Activated CD8-positive, alpha-beta memory T cell treated with anti-CD3 and anti-CD28 coated beads, Interleukin-2, amount 10 ng/mL, durations not matched to agents 7 days and 5 days (primary cell): Measurements from ENCODE around the gene SLC7A7. TPM values are rescaled to one million over a fixed set of nuclear protein-coding genes. Genes with fewer than 3 reads are reported as not detected.
"Not testable (repeated sequence)": the region's sequence is repeated elsewhere in the genome, so short reads cannot be mapped to it uniquely, and the experiment has no call there.

Experiments used
- ATAC-seq: fragments of 150-1000 bp; cut with Tn5 transposase; one replicate; pipeline ENCODE4 v1.10.0; 2021; ENCODE audit warnings: moderate library complexity
- CTCF ChIA-PET: fragments of 350-600 bp; sonication (Branson Sonifier 250); formaldehyde crosslinking; loops from one replicate; lab custom pipeline; 2021; ENCODE audit warnings: antibody characterized with exemption; lab: Charles Lee
- DNase-seq: peaks from one replicate; pipeline ENCODE4 v3.0.0-alpha.2; 2020
- H3K27ac Mint-ChIP-seq: one replicate; pipeline ENCODE4 v1.8.0; 2021; ENCODE audit warnings: mild to moderate bottlenecking, mixed read lengths
- H3K27me3 Mint-ChIP-seq: one replicate; pipeline ENCODE4 v1.8.0; 2021; ENCODE audit warnings: mixed read lengths
- H3K36me3 Mint-ChIP-seq: one replicate; pipeline ENCODE4 v1.8.0; 2021; ENCODE audit warnings: mild to moderate bottlenecking, mixed read lengths
- H3K4me1 Mint-ChIP-seq: one replicate; pipeline ENCODE4 v1.8.0; 2021; ENCODE audit warnings: mixed read lengths
- H3K4me3 Mint-ChIP-seq: one replicate; pipeline ENCODE4 v1.8.0; 2021; ENCODE audit warnings: mild to moderate bottlenecking, moderate library complexity, mixed read lengths
- H3K9me3 Mint-ChIP-seq: one replicate; pipeline ENCODE4 v1.8.0; 2022; ENCODE audit warnings: low read depth, mixed read lengths
- total RNA-seq, 2 experiments: library from RNA; stranded (reverse); gene quantifications; one replicate each; pipeline ENCODE4 v1.2.3, GENCODE V29; 2021

SLC7A7 gene
- total RNA-seq, 2 experiments from 2014 or later: 0.16 to 0.58 TPM

DNA sequence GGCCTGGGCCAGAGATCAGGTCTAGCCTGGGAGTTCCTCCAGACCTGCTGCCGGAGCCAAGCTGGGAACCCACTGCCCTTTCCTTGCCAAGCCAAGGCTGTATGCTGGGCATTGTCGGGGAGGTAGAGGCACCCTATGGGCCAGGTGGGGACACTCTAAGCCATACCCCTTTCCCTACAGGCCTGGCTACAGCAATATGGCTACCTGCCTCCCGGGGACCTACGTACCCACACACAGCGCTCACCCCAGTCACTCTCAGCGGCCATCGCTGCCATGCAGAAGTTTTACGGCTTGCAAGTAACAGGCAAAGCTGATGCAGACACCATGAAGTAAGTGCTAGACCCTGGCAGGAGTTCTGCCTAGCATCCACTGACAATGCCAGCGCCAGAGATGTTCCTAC lies 26.1 kb upstream of the SLC7A7 start:
- Mint-ChIP-seq H3K9me3 (no peaks in the 10 kb centered on the region), H3K4me3 (no peak overlapping the region), H3K36me3 (no peaks in the 10 kb centered on the region), H3K27ac (no peak overlapping the region), H3K4me1 (peaks cover 12% of the 10 kb centered on the region), H3K27me3 (peaks cover 15% of the 10 kb centered on the region)
- DNase-seq (no peak), ATAC-seq (no peak)
- CTCF ChIA-PET: interaction anchor here (0.9 kb wide), 1 partner anchor 11 kb away, joined by 3 read pairs; no protein-coding TSS in a partner anchor

DNA sequence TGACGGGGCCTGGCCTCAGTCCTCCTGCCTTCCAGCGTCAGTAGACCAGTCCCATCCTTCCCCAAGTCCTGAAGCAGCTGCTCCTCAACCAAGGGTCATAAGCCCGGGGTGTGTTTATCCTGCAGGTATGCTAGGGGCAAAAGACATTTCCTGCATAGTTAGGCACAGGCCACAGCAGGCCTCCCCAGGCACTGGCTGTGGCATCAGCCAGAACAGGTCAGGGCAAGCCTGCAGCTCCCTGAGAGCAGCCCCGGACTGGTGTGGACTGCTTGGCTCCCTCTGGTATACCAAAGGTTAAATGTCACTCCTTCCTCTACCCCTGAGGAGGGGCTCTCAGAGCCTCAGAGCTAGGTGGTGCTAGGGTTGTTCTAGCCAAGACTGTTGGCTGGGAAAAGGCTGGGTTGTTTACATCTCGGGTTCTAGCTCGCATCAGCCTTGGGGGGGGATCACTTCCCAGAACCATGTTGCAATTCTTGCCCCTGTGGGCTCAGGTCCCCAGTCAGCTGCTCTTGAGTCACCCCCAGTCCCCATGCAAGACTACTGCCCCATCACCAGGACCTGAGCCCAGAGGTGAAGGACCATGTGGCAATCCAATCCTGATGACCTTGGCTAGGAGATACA lies 24.0 kb upstream of the SLC7A7 start:
- Mint-ChIP-seq H3K4me3 (no peak overlapping the region), H3K27ac (no peak overlapping the region), H3K9me3 (no peaks in the 10 kb centered on the region), H3K4me1 (peaks cover 12% of the 10 kb centered on the region), H3K27me3 (peaks cover 16% of the 10 kb centered on the region), H3K36me3 (peaks cover 11% of the 10 kb centered on the region)
- ATAC-seq: no peak
- CTCF ChIA-PET: interaction anchor here (1.0 to 4.3 kb wide), 5 partner anchors 9 to 269 kb away, joined by 4 to 26 read pairs (median 6); partner anchors contain the start of gene MRPL52
- DNase-seq: no peak

DNA sequence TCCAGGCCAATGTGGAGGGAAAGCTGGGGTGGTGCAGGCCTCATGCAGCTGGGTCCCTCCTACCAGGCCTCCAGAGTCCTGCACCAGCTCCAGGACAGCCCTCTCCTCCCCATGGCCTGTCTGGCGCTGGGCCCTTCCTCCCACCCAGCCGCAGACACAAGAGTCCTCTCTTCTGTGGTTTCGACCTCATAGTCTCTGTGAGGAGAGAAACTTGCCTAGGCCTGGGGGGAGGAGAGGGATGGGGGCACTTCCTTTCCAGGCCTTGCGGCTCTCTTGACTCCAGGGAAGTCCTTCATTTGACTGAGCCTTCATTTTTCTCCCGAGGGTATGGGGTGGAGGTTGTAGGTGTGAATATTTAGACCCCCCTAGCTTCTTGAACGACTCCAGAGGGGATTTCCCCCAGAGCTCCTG lies 23.4 kb upstream of the SLC7A7 start:
- Mint-ChIP-seq H3K36me3 (peaks cover 12% of the 10 kb centered on the region), H3K4me1 (peaks cover 12% of the 10 kb centered on the region), H3K27me3 (peaks cover 16% of the 10 kb centered on the region), H3K27ac (no peak overlapping the region), H3K9me3 (no peaks in the 10 kb centered on the region), H3K4me3 (no peak overlapping the region)
- DNase-seq (no peak), ATAC-seq (no peak)
- CTCF ChIA-PET: interaction anchor here (1.0 to 4.3 kb wide), 5 partner anchors 8 to 268 kb away, joined by 4 to 26 read pairs (median 6); partner anchors contain the start of gene MRPL52

DNA sequence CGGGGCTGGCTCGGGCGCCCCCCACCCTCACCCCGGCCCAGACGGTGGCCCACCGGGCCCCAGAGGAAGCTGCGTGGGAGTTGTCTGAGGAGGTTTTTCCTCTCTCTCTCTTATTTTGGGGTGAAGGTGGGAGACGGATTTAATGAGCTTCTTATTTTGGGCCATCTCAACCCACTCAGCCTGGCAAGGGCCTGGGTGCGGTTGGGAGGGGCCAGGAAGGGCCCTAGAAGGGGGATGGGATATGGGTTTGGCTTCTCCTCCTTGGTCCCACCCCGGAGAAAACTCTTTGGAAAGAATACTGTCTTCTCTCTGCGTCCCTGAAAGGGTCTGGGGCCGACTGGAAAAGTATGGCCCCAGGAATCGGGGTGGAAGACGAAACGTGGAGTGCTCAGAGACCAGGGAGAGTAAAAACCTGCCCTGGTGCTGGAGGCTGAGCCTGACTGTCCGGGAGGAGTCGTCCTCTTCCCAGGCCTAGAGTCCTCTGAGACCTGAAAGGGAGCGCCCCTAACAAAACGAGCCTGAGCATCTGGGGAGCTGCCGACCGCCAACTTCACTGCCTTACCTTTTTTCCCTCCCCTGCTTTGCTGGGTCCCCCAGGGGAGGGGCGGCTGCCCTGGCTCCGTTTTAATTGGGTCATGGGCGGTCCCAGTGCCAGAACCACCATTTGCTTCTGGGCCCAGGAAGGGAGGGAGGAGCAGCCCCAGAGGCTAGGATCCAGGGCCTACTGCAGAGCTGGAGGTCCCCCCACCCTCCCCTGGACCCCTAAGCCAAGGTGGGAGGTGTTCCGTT lies 22.7 kb upstream of the SLC7A7 start:
- Mint-ChIP-seq H3K9me3 (no peaks in the 10 kb centered on the region), H3K36me3 (peaks cover 16% of the 10 kb centered on the region), H3K27ac (no peak overlapping the region), H3K27me3 (peaks cover 16% of the 10 kb centered on the region), H3K4me1 (peaks cover 12% of the 10 kb centered on the region), H3K4me3 (no peak overlapping the region)
- no peak for ATAC-seq
- CTCF ChIA-PET: interaction anchor here (0.6 to 4.3 kb wide), 10 partner anchors 8 to 849 kb away, joined by 3 to 26 read pairs (median 4); partner anchors contain the start of gene MRPL52
- no peak for DNase-seq

DNA sequence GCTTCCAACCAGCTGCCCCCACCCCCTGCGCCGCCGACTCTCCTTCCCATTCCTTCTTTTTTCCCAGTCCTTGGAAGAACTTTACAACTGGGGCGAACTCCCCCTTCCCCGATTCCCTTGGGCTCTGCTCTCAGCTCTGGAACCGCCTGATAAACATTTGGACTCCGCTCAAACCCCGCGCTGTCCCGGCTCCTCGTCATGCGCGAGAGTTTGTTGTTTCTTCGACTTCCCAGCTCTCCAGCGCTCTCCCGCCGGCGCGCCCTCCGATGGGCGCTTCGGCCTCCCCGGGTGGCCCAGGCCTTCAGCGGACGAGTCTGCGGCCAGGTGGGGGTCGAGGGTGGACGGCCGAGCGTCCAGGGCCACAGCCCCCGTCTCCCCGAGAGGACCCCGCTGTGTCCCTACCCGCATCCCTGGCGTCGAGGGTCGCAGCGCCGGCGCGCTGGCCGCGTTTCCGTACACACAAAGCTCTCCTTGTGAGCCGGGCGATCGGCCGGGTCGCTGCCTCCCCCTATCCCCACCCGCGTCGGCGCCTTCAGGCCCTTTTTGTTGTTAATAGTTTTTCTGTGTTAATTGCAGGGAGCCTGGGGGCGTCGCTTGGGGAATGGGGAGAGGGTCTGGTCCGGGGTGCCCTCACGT lies 22.0 kb upstream of the SLC7A7 start:
- Mint-ChIP-seq H3K36me3 (peaks cover 19% of the 10 kb centered on the region), H3K4me1 (peaks cover 12% of the 10 kb centered on the region), H3K27ac (no peak overlapping the region), H3K9me3 (no peaks in the 10 kb centered on the region), H3K4me3 (no peak overlapping the region), H3K27me3 (peaks cover 16% of the 10 kb centered on the region)
- CTCF ChIA-PET: interaction anchor here (0.8 to 4.3 kb wide), 6 partner anchors 13 to 29 kb away, joined by 3 to 26 read pairs (median 4); no protein-coding TSS in a partner anchor
- ATAC-seq (no peak), DNase-seq (no peak)

DNA sequence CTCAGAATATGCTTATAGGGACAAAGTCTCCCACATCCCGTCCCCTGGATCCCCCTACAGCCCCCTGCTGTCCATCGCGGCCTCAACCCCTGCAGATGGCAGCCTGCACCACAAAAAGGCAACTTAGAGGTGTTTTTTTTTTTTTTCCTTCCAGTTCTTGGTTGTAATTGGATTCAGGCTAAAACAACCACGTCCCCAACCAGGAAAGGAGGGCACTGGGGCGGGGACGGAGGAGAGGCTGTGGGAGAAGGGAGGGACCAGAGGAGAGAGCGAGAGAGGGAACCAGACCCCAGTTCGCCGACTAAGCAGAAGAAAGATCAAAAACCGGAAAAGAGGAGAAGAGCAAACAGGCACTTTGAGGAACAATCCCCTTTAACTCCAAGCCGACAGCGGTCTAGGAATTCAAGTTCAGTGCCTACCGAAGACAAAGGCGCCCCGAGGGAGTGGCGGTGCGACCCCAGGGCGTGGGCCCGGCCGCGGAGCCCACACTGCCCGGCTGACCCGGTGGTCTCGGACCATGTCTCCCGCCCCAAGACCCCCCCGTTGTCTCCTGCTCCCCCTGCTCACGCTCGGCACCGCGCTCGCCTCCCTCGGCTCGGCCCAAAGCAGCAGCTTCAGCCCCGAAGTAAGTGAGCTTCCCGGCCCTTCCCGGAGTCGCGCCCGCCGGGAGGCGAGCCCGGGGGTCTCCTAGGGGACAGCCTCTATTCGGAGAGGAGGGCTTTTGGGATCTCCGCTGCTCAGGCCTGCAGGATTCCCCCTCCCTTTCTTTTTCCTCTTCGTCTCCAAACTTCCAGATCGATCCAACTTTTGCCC lies 21.3 kb upstream of the SLC7A7 start, which contains the start of gene MMP14:
Gene MMP14, plus strand, starts transcription at position 285 of the 813 bp plus-strand sequence. Its CDS starts 233 bp downstream, at position 518.
- peaks cover 23% of the 10 kb centered on the region for H3K36me3 Mint-ChIP-seq
- no peak within 1 kb of the TSS for H3K27ac Mint-ChIP-seq
- no peak for ATAC-seq
- H3K9me3 Mint-ChIP-seq: no peaks in the 10 kb centered on the region
- CTCF ChIA-PET: interaction anchor here (0.8 to 4.3 kb wide), 7 partner anchors 13 to 30 kb away, joined by 3 to 26 read pairs (median 4); no protein-coding TSS in a partner anchor
- H3K4me3 Mint-ChIP-seq: no peak within 1 kb of the TSS
- no peak for DNase-seq
- peaks cover 16% of the 10 kb centered on the region for H3K27me3 Mint-ChIP-seq
- H3K4me1 Mint-ChIP-seq: peaks cover 14% of the 10 kb centered on the region

DNA sequence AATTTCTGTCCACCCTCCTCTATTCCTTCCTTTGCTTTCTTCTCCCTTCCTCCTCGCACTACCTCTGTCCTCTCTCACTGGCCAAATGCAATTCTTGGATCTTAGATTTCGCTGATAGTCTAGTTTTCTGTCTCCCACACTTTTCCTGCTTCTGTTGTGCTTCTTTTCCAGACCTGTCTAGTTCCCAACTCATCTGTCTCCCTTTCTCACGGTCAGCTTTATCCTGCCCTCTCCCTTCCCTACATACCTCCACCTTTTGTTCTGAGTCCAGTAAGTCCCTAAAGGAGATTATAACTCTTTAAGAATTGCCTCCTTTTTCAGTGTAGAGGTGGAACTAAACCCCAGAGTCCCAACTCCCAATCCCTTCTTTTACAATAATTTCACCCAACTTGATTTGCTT lies 20.3 kb upstream of the SLC7A7 start:
- no peak overlapping the region for H3K27ac Mint-ChIP-seq
- peaks cover 16% of the 10 kb centered on the region for H3K27me3 Mint-ChIP-seq
- no peak for DNase-seq
- no peaks in the 10 kb centered on the region for H3K9me3 Mint-ChIP-seq
- no peak overlapping the region for H3K4me3 Mint-ChIP-seq
- peaks cover 21% of the 10 kb centered on the region for H3K4me1 Mint-ChIP-seq
- CTCF ChIA-PET: interaction anchor here (1.3 to 10.0 kb wide), 4 partner anchors 12 to 264 kb away, joined by 3 to 143 read pairs (median 10); partner anchors contain the start of gene ABHD4
- no peak for ATAC-seq
- peaks cover 27% of the 10 kb centered on the region for H3K36me3 Mint-ChIP-seq

DNA sequence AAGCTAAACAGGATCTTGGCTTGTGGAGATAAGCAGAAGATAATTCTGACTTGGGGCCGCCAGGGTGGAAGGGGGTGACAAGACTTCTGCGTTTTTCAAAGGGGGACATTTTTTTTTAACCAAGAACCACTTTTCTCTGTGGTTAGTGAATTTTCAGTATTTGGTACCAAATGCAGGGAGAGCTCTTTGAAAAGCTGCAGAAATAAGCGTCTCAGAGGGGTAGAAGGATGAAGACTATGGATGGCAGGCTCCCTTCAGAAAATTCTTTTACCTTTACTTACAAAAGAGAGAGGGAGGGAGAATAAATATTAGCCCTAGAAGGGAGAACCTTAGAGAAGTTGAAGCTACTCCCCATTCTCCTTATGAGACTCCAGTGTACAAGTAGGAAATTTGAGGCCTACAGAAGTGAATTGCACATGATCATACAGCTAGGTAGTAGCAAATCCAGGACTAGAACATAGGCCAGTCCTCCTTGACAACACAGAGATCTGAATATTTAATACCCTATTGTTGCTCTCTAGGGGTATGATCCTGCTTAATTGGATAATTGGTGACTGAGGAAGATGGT lies 15.3 kb upstream of the SLC7A7 start:
- ATAC-seq (no peak), DNase-seq (no peak)
- CTCF ChIA-PET: interaction anchor here (0.8 to 10.0 kb wide), 18 partner anchors 8 to 260 kb away, joined by 3 to 143 read pairs (median 4); partner anchors contain the start of genes ABHD4, OXA1L, PRMT5 and RBM23
- H3K27ac Mint-ChIP-seq: peak overlapping the region; percentile 96
- H3K4me3 Mint-ChIP-seq: peak overlapping the region; percentile 92
- peaks cover 29% of the 10 kb centered on the region for H3K36me3 Mint-ChIP-seq
- no peaks in the 10 kb centered on the region for H3K9me3 Mint-ChIP-seq
- peaks cover 24% of the 10 kb centered on the region for H3K4me1 Mint-ChIP-seq
- H3K27me3 Mint-ChIP-seq: peaks cover 3% of the 10 kb centered on the region

DNA sequence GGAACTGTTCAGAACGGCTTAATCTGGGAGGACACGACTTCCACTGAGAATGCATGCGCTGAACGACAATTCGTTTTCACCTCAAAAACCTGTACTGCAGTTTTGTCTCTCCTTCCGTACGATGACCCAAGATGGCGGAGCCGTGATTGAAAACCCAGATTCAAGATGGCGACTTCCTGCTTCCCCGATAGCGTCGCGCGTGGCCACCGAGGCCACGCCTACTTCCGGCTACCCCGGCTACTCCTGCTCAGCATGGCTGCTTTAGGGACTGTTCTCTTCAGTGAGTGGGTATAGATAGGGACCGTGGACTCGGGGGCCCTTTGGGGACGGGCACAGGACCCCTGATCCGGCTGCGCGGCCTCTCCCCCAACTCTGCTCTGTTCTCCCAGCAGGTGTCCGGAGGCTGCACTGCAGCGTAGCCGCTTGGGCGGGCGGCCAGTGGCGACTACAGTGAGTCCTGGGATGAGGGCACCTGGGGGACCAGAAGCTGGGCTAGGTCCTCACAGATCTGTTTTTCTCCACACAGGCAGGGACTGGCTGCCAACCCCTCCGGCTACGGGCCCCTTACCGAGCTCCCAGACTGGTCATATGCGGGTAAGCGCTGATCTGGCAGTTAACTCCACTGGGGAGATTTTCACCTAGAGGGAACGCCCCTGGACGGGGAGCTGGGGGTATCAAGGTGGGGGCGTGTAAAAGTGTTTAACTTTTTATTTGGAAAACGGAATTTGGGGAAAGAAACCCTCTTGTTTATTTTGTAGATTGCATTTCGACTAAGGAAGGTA lies 14.6 kb upstream of the SLC7A7 start, which contains the start of gene MRPL52:
Gene MRPL52, plus strand, starts transcription at position 227 of the 782 bp plus-strand sequence. Its CDS starts 26 bp downstream, at position 253.
- peak; percentile 96 for ATAC-seq
- peak within 1 kb of the TSS; percentile 92 for H3K4me3 Mint-ChIP-seq
- peak within 1 kb of the TSS; percentile 96 for H3K27ac Mint-ChIP-seq
- peak; percentile 95 for DNase-seq
- peaks cover 3% of the 10 kb centered on the region for H3K27me3 Mint-ChIP-seq
- no peaks in the 10 kb centered on the region for H3K9me3 Mint-ChIP-seq
- peaks cover 27% of the 10 kb centered on the region for H3K4me1 Mint-ChIP-seq
- CTCF ChIA-PET: interaction anchor here (0.8 to 10.0 kb wide), 21 partner anchors 8 to 265 kb away, joined by 3 to 143 read pairs (median 4); partner anchors contain the start of genes ABHD4, OXA1L, PRMT5 and RBM23
- H3K36me3 Mint-ChIP-seq: peaks cover 26% of the 10 kb centered on the region

DNA sequence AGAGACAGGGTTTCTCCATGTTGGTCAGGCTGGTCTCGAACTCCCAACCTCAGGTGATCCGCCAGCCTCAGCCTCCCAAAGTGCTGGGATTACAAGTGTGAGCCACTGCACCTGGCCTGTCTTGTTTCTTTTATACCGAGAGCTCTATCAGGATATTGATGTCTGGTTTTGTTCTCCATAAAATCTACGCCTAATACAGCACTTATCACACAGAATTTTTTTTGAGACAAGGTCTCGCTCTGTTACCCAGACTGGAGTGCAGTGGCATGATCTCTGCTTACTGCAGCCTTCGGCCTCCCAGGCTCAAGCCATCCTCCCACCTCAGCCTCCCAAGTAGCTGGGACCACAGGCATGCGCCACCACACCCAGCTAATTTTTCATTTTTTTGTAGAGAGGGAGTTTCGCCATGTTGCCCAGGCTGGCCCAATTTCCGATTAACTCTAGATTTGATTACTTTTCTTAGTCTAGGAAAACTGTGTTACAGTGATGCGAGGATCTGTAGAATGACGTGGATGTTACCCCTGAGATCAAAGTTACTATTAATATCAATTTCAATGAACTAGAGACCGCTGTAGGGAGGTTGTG lies 13.9 kb upstream of the SLC7A7 start:
- DNase-seq, H3K27me3 Mint-ChIP-seq, H3K9me3 Mint-ChIP-seq, ATAC-seq: not testable (repeated sequence)
- H3K4me3 Mint-ChIP-seq: peak overlapping the region; percentile 92
- peak overlapping the region; percentile 96 for H3K27ac Mint-ChIP-seq
- H3K4me1 Mint-ChIP-seq: peaks cover 32% of the 10 kb centered on the region
- peaks cover 22% of the 10 kb centered on the region for H3K36me3 Mint-ChIP-seq
- CTCF ChIA-PET: interaction anchor here (0.8 to 10.0 kb wide), 10 partner anchors 10 to 272 kb away, joined by 3 to 143 read pairs (median 6); partner anchors contain the start of gene RBM23
